DND-41 (cell line): Measurements from ENCODE around the gene AFF1.

ENCODE experiments used
- ATAC-seq: fragments of 200-7000 bp; cut with Tn5 transposase; 3 replicates; pipeline ENCODE4 v1.9.1; 2021; ENCODE audit warnings: low read depth; ENCODE audit not compliant: insufficient read depth
- DNase-seq: peaks from one replicate; pipeline ENCODE4 v3.0.0-alpha.2; 2020
- H2AFZ ChIP-seq: 2 replicates; pipeline ENCODE4 v1.6.0; 2012; ENCODE audit warnings: low read depth, low read length
- H3K27ac ChIP-seq: 2 replicates; pipeline ENCODE4 v1.5.1; 2012; ENCODE audit warnings: low read length, inconsistent platforms
- H3K27me3 ChIP-seq: fragments of 200-600 bp; sonication (generic); 2 replicates; pipeline ENCODE4 v1.6.0; 2012; ENCODE audit warnings: low read length, mild to moderate bottlenecking, inconsistent platforms; ENCODE audit not compliant: insufficient read depth, poor library complexity
- H3K36me3 ChIP-seq: 2 replicates; pipeline ENCODE4 v1.5.1; 2012; ENCODE audit warnings: low read length, inconsistent platforms; ENCODE audit not compliant: insufficient read depth
- H3K4me1 ChIP-seq: 2 replicates; pipeline ENCODE4 v1.5.1; 2012; ENCODE audit warnings: mild to moderate bottlenecking, low read length; ENCODE audit not compliant: insufficient read depth
- H3K4me2 ChIP-seq: 2 replicates; pipeline ENCODE4 v1.6.0; 2012; ENCODE audit warnings: mild to moderate bottlenecking, moderate library complexity, low read length, inconsistent platforms; ENCODE audit not compliant: insufficient read depth
- H3K4me3 ChIP-seq, 2 experiments: fragments of 200-600 bp in 1 of 2; shearing (Covaris generic) in 1 of 2; 2 replicates each; pipeline ENCODE4 v1.5.1; 2012 to 2016; ENCODE audit warnings: inconsistent platforms in 2 of 2, low read length in 2 of 2, mild to moderate bottlenecking in 2 of 2, low read depth in 1 of 2, moderate library complexity in 1 of 2
- H3K79me2 ChIP-seq: 2 replicates; pipeline ENCODE4 v1.6.0; 2012; ENCODE audit warnings: low read length, inconsistent platforms; ENCODE audit not compliant: insufficient read depth
- H3K9ac ChIP-seq: 2 replicates; pipeline ENCODE4 v1.6.0; 2012; ENCODE audit warnings: low read depth, mild to moderate bottlenecking, inconsistent platforms, low read length, moderate library complexity
- H3K9me3 ChIP-seq: 2 replicates; pipeline ENCODE4 v1.5.1; 2012; ENCODE audit warnings: low read length, moderate library complexity, mild to moderate bottlenecking, inconsistent platforms; ENCODE audit not compliant: insufficient read depth, severe bottlenecking
- H4K20me1 ChIP-seq: 2 replicates; pipeline ENCODE4 v1.6.0; 2012; ENCODE audit warnings: low read length; ENCODE audit not compliant: insufficient read depth
- CTCF ChIP-seq: IDR thresholded peaks from 2 replicates; pipeline ENCODE4 v1.5.1; 2012; ENCODE audit warnings: borderline replicate concordance, low read length, moderate library complexity, mild to moderate bottlenecking; ENCODE audit not compliant: poor library complexity, severe bottlenecking; ENCODE audit errors: extremely low read depth
- EZH2 ChIP-seq: IDR thresholded peaks from 3 replicates; pipeline ENCODE4 v1.6.1; 2012; ENCODE audit warnings: borderline replicate concordance, low read depth, mild to moderate bottlenecking, moderate library complexity, low read length, inconsistent platforms; ENCODE audit not compliant: severe bottlenecking

AFF1 gene

GRCh38 chr4:86947501-86948120 is 12.8 kb downstream of the AFF1 start:
- peak; percentile 71 for ATAC-seq
- no peak overlapping the region for H3K9ac ChIP-seq
- peaks cover 11% of the 10 kb centered on the region; the same call in 1 of the 2 replicates for H4K20me1 ChIP-seq
- H3K4me2 ChIP-seq, result no peak overlapping the region
- DNase-seq, result no peak
- H3K27me3 ChIP-seq, result no peaks in the 10 kb centered on the region
- H3K9me3 ChIP-seq, result no peaks in the 10 kb centered on the region
- H3K4me1 ChIP-seq, result peaks cover 37% of the 10 kb centered on the region
- H2AFZ ChIP-seq, result no peak overlapping the region
- H3K79me2 ChIP-seq, result peaks cover 84% of the 10 kb centered on the region
- TF ChIP-seq CTCF (no peak), EZH2 (no peak)
- H3K36me3 ChIP-seq, result peaks cover 20% of the 10 kb centered on the region
- no peak overlapping the region for H3K4me3 ChIP-seq
- 0 out of 2 replicates have a peak overlapping the region, but pooled peaks have one; percentile 0 for H3K27ac ChIP-seq

GRCh38 chr4:86948276-86948675 is 13.5 kb downstream of the AFF1 start:
- H3K27ac ChIP-seq, result no peak overlapping the region
- peaks cover 11% of the 10 kb centered on the region; the same call in 1 of the 2 replicates for H4K20me1 ChIP-seq
- peaks cover 82% of the 10 kb centered on the region for H3K79me2 ChIP-seq
- H3K27me3 ChIP-seq, result no peaks in the 10 kb centered on the region
- H3K9ac ChIP-seq, result no peak overlapping the region
- DNase-seq (no peak), ATAC-seq (no peak)
- peaks cover 23% of the 10 kb centered on the region for H3K36me3 ChIP-seq
- H3K4me2 ChIP-seq, result no peak overlapping the region
- H3K4me3 ChIP-seq, result no peak overlapping the region
- H2AFZ ChIP-seq, result no peak overlapping the region
- no peaks in the 10 kb centered on the region for H3K9me3 ChIP-seq
- H3K4me1 ChIP-seq, result peaks cover 35% of the 10 kb centered on the region
- TF ChIP-seq EZH2, result no peak
- no peak for TF ChIP-seq CTCF

- Histone ChIP-seq H3K9me3 (no peaks in the 10 kb centered on the region), H3K4me2 (no peak overlapping the region), H2AFZ (no peak overlapping the region), H3K9ac (no peak overlapping the region), H3K4me1 (peaks cover 19% of the 10 kb centered on the region), H3K4me3 (no peak overlapping the region), H3K27me3 (no peaks in the 10 kb centered on the region), H4K20me1 (peaks cover 5% of the 10 kb centered on the region; the same call in 1 of the 2 replicates), H3K36me3 (peaks cover 39% of the 10 kb centered on the region), H3K79me2 (peaks cover 82% of the 10 kb centered on the region), H3K27ac (no peak overlapping the region)
- ATAC-seq (no peak), DNase-seq (no peak)
- no peak for TF ChIP-seq EZH2
- TF ChIP-seq CTCF, result no peak
These were observed 16.2 kb downstream of the AFF1 start for GRCh38 chr4:86950831-86951525.
